HG03280 (cell line): ENCODE data around the gene TAX1BP1.

Source experiments
- ATAC-seq: cut with Tn5 transposase; IDR thresholded peaks from one replicate; pipeline ENCODE4 v1.9.1; 2021; ENCODE audit warnings: mild to moderate bottlenecking, moderate library complexity; ENCODE audit not compliant: unreplicated experiment

Gene TAX1BP1

DNA sequence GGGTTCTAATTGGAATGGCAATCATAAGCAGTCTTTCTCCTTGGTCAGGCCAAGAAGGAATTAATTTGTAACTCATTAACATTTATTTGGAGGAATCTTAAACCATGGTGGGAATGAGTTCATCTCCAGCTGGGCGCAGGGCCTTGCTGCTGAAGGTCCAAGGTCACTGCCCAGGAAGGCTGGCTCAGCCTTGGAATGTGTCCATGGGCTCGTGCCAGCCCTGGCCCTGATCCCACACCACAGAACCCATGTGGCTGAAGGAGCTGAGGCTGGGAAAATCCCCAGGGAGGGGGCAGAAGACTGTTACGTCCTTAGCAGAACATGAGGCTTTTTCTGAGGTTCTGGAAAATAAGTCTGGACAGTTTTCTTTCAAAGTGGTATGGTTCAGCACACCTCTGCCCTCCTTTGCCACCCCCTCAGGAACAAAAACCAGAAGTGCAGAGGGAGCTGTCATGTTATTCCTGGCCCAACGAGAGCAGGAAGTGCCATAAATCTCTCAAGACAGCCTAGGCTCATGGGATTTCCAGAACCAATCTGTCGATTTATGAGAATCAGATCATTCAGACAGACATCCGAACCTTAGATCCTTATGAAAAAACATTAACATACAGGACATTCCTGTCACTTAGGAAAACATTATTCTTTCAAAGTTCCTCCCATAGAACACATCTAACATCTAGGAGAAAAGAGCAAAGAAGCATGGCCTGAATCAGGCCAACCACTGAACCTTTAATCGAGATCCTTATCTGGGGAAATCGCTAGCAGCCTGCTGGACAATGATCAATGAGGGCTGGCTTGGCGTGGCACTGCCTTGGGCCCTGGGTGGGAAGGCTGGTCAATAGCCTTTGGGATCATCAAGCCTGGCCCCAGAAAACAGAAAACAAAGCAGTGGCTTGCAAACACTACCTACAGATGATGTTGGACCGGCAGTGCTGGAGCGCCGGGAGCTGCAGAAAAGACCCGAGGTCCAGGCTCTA lies 134.3 kb downstream of the TAX1BP1 start:
- ATAC-seq, result no peak

DNA sequence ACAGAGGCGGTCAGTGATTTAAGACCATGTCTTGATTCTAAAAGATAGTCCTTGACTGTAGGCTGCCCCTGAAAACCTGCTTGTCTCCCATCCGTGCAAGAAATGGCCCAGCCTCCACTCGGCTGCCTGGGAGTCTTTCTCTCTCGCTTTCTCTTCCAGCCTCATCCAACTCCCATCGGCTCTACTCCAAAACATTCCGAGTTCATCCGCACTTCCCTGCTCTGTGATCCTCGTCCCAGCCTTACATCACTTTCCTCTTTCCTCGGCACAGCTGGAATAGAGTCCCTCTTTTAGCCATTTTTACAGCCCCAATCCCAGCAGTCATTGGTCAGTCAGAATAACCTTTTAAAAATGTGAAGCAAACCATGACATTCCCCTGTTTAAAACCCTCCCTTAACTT lies 135.1 kb downstream of the TAX1BP1 start:
- no peak for ATAC-seq

DNA sequence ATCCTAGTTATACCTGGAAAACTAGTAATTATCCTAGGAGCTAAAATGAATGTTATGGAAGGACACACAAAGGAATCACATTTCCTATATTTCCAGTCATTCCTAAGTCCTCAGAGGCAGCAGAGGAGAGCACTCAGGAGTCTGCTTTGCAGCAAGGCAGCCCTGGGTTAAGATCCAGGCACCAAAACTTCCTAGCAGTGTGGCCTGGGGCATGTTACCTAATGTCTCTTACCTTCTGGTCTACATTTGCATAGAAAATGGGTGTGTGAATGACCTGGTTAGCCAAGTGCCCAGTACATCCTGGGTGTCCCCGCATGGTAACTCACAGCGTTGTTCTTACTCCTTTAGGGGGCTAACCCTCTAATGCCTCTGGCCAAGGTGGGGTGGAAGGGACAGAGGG lies 135.9 kb downstream of the TAX1BP1 start:
- ATAC-seq, result no peak

DNA sequence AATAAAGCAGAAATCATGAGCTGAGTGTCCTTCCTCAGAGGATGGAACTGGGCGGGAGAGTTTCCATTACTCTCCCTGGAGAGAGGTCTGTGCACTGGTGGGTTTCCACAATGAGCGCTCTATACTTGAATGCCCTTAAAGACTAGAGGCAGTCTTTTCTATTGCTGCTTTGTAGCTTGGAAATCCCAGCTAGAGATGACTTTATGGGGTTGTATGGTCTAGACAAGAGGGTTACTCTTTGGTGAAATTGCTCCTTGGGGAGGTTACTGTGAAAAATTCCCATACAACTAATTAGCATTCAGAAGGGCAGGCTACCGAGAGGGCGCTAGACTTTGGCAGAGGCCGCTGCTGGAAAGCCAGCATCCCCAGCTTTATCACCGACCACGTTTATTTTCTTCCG lies 136.8 kb downstream of the TAX1BP1 start:
- ATAC-seq, result no peak
